GM21526 (cell line): ENCODE measurements around the gene TMOD3.

ENCODE experiments used
- ATAC-seq: cut with Tn5 transposase; IDR thresholded peaks from one replicate; pipeline ENCODE4 v1.9.1; 2021; ENCODE audit warnings: moderate library complexity; ENCODE audit not compliant: unreplicated experiment, low FRiP score

Gene TMOD3

GRCh38 chr15:51889486-51889885 lies 60.0 kb downstream of the TMOD3 start:
- no peak for ATAC-seq

- no peak for ATAC-seq
Measured at GRCh38 chr15:51904421-51904820, 75.0 kb downstream of the TMOD3 start.

DNA sequence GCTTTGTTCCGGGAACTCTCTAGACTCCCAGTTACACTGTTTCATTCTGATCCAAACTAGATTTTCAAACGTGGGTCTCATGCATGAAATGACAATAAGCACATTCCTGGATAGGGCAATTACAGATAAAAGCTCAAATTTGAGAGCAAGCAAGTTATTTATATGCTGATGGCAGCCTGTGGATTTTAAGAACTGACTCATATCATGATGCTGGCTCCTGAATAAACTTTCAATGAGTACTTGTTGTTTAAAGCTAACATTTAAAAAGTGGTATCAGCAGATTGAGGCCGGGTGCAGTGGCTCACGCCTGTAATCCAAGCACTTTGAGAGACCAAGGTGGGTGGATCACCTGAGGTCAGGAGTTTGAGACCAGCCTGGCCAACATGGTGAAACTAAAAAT lies 75.5 kb downstream of the TMOD3 start:
- ATAC-seq = no peak

- no peak for ATAC-seq
Measured at GRCh38 chr15:51907136-51907862, 77.8 kb downstream of the TMOD3 start.

GRCh38 chr15:51908316-51908715 lies 78.9 kb downstream of the TMOD3 start:
- ATAC-seq = no peak

GRCh38 chr15:51909584-51909983 lies 80.1 kb downstream of the TMOD3 start:
- ATAC-seq = no peak

GRCh38 chr15:51912528-51912927 lies 83.1 kb downstream of the TMOD3 start:
- no peak for ATAC-seq

GRCh38 chr15:51917493-51917892 lies 88.0 kb downstream of the TMOD3 start:
- ATAC-seq = no peak

- ATAC-seq = no peak
Measured at GRCh38 chr15:51924156-51925068, 95.0 kb downstream of the TMOD3 start.

DNA sequence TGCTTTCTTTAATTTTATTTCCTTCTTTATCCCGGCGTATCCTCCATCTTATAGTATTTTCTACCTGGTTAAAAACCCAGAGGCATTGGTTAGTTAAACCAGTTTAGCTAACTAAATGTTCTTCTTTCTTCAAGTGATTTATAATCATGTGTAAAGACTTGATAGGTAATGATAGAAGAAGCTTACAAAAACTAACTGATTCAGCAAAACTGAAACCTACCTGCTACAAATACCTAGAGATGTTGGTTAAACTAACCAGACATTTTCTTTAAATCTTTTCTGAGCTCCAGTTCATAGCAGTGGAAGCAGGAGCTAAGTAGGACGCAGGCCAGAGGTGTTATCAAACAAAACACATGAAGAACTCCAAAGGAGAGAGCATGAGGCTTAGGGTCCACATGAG lies 97.4 kb downstream of the TMOD3 start:
- no peak for ATAC-seq

- ATAC-seq = no peak
Measured at GRCh38 chr15:51931016-51931415, 101.6 kb downstream of the TMOD3 start.

- no peak for ATAC-seq
Measured at GRCh38 chr15:51931638-51932037, 102.2 kb downstream of the TMOD3 start.

- ATAC-seq = no peak
Measured at GRCh38 chr15:51932161-51932560, 102.7 kb downstream of the TMOD3 start.

DNA sequence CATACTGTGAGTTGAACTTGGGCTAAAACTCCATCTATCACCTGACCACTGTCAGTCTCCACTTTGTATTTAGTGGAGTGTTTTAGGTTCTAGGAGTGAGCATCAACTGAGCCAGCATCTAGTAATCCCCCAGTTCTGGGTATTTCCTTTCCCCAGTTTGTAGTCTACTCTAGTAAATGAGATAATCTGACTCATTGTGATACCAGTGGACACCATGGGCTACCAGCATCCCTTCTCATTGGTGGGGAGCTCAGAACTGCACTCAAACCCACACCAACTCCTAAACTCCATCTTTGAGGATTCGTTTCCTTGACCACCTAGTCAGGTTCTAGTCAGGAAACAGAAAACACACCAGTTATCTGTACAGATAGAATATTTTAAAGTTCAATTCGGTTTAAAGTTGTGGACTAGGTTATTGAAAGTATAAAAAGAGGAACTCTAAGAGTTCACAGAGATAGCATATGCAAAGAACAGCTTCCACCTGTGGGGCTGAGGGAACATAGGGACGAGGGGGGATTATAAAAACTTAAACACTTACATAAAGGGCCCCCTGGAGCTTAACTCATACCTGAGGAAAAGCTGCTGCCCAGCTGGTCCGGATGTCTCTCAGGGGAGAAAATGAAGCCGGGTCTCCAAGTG lies 106.1 kb downstream of the TMOD3 start:
- peak; percentile 86 for ATAC-seq

DNA sequence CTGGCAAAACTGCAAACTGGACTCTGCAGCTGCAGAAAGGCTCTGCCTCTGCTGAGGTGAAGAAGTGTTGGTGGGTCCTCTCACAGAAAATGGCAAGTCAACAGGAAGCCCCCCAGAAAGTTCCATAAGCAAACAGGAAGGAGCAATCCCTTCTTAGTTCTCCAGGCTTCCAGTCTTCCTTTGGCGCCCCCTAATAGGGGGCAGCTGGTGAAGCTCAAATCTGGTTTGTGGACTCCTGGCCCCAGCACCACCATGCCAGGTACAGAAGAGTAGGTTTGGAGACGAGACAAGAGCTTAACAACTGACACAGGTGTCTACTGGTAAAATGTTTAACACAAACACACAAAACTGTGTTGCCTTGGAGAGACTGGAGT lies 106.6 kb downstream of the TMOD3 start:
- ATAC-seq = no peak

GRCh38 chr15:51938286-51938685 lies 108.8 kb downstream of the TMOD3 start:
- no peak for ATAC-seq

DNA sequence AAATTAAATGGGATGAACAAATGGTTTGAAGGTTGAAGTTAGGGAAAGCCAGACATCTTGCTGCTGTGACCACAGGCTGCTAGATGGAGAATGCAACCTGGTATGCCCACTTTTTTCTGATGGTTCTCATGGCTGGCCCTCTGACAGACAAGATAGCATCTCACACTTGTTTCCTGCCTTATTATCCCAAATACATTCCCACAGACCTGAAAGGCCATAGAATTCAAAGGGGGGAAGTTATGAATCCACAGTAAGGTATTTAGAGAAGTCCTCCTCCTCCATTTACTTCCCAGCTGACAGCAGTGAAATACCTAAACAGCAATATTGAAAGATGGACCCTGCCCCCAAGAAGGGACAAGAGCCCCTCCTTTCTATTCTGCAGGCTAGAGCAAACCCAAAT lies 109.8 kb downstream of the TMOD3 start:
- ATAC-seq = no peak

DNA sequence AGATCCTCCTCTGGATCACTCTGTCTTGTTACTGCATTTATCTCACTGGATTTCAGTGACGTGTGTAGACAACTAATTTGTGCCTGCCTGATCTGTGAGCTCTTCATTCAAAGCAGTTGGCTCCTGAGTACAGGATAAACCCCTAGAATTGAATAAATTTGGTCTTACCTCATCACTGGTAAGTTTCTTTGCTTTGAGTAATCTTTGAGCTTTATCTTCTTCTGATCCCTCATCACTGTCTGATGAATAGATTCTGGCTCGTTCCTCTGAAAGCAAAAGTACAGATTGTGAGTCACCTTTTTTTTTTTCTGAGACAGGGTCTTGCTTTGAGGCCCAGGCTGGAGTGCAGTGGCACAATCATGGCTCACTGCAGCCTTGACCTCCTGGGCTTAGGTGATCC lies 117.7 kb downstream of the TMOD3 start:
- ATAC-seq = no peak

GRCh38 chr15:51952805-51953204 lies 123.4 kb downstream of the TMOD3 start:
- no peak for ATAC-seq

GRCh38 chr15:51955504-51955903 lies 126.1 kb downstream of the TMOD3 start:
- no peak for ATAC-seq
